ENCODE measurements around the gene MAD1L1. TPM values are rescaled to one million over a fixed set of nuclear protein-coding genes. Genes with fewer than 3 reads are reported as not detected.
A peak's percentile ranks its signal among the peaks of the same experiment; 100 is the strongest.

MAD1L1 gene
- total and polyA plus RNA-seq, 7 experiments from 2014 or later: 112 to 314 (median 136) TPM

GRCh38 chr7:1856161-1856887, 376.4 kb downstream of the MAD1L1 start:
- ChIA-PET CTCF (no interaction called here), POLR2A (no interaction called here)
- DNase-seq: no peak
- intact Hi-C loops (cut with micrococcal nuclease): no loop called here
- H3K36me3 Mint-ChIP-seq: peaks cover 0 to 10% (median 0%) of the 10 kb centered on the region in 5 donors
- Histone ChIP-seq H3K36me3 (ENCODE audit: control insufficient read depth in 2 of 3, insufficient read depth in 3 of 3, low read length in 3 of 3) (peaks cover 0 to 55% (median 7%) of the 10 kb centered on the region in 3 experiments), H3K4me1 (ENCODE audit: control insufficient read depth in 2 of 2, insufficient read depth in 2 of 2, low read length in 2 of 2) (peaks cover 0 to 6% of the 10 kb centered on the region in 2 donors), H3K4me3 (ENCODE audit: low read length) (no peak overlapping the region), H3K27me3 (ENCODE audit: control insufficient read depth in 2 of 2, insufficient read depth in 2 of 2, low read length in 2 of 2) (no peaks in the 10 kb centered on the region), H3K9me3 (ENCODE audit: control insufficient read depth in 2 of 3, low read length in 3 of 3) (no peaks in the 10 kb centered on the region), H3K27ac (ENCODE audit: low read depth, low read length) (no peak overlapping the region)
- ATAC-seq: no peak
- no peaks in the 10 kb centered on the region for H3K27me3 Mint-ChIP-seq
- H3K4me3 Mint-ChIP-seq: peak overlapping the region in 3 of 10 donors; percentile 15 to 56 (median 48)
- peaks cover 0 to 24% (median 18%) of the 10 kb centered on the region in 7 donors for H3K4me1 Mint-ChIP-seq
- peak overlapping the region in 2 of 9 donors; percentile 19 to 40 for H3K27ac Mint-ChIP-seq
- H3K9me3 Mint-ChIP-seq: no peaks in the 10 kb centered on the region

GRCh38 chr7:1855725-1856160, 377.0 kb downstream of the MAD1L1 start:
- CTCF ChIA-PET: no interaction called here
- Histone ChIP-seq H3K36me3 (ENCODE audit: control insufficient read depth in 2 of 3, insufficient read depth in 3 of 3, low read length in 3 of 3) (peaks cover 0 to 60% (median 7%) of the 10 kb centered on the region in 3 experiments), H3K27me3 (ENCODE audit: control insufficient read depth in 2 of 2, insufficient read depth in 2 of 2, low read length in 2 of 2) (no peaks in the 10 kb centered on the region), H3K4me1 (ENCODE audit: control insufficient read depth in 2 of 2, insufficient read depth in 2 of 2, low read length in 2 of 2) (peaks cover 0 to 6% of the 10 kb centered on the region in 2 donors), H3K9me3 (ENCODE audit: control insufficient read depth in 2 of 3, low read length in 3 of 3) (no peaks in the 10 kb centered on the region), H3K4me3 (ENCODE audit: low read length) (no peak overlapping the region), H3K27ac (ENCODE audit: low read depth, low read length) (no peak overlapping the region)
- DNase-seq (no peak), ATAC-seq (no peak)
- H3K27ac Mint-ChIP-seq: peak overlapping the region in 6 of 9 donors; percentile 22 to 77 (median 43)
- H3K4me3 Mint-ChIP-seq: peak overlapping the region in 5 of 10 donors; percentile 15 to 56 (median 40)
- H3K4me1 Mint-ChIP-seq: peaks cover 0 to 24% (median 18%) of the 10 kb centered on the region in 7 donors
- H3K9me3 Mint-ChIP-seq: no peaks in the 10 kb centered on the region
- POLR2A ChIA-PET: no interaction called here
- intact Hi-C loops (cut with micrococcal nuclease): no loop called here
- H3K27me3 Mint-ChIP-seq: no peaks in the 10 kb centered on the region
- H3K36me3 Mint-ChIP-seq: peaks cover 0 to 10% (median 0%) of the 10 kb centered on the region in 5 donors

GRCh38 chr7:1854866-1855724, 377.6 kb downstream of the MAD1L1 start:
- H3K9me3 ChIP-seq (ENCODE audit: control insufficient read depth in 2 of 3, low read length in 3 of 3): no peaks in the 10 kb centered on the region
- ChIA-PET POLR2A (no interaction called here), CTCF (no interaction called here)
- peaks cover 0 to 6% of the 10 kb centered on the region in 2 donors for H3K4me1 ChIP-seq (ENCODE audit: control insufficient read depth in 2 of 2, insufficient read depth in 2 of 2, low read length in 2 of 2)
- peaks cover 0 to 10% (median 0%) of the 10 kb centered on the region in 5 donors for H3K36me3 Mint-ChIP-seq
- H3K4me3 Mint-ChIP-seq: peak overlapping the region in 4 of 10 donors; percentile 15 to 58 (median 41)
- peak overlapping the region in 8 of 9 donors; percentile 32 to 77 (median 57) for H3K27ac Mint-ChIP-seq
- no peak overlapping the region for H3K27ac ChIP-seq (ENCODE audit: low read depth, low read length)
- ATAC-seq (no peak), DNase-seq (peak in 1 of 9 donors; percentile 7)
- H3K9me3 Mint-ChIP-seq: no peaks in the 10 kb centered on the region
- H3K36me3 ChIP-seq (ENCODE audit: control insufficient read depth in 2 of 3, insufficient read depth in 3 of 3, low read length in 3 of 3): peaks cover 0 to 62% (median 7%) of the 10 kb centered on the region in 3 experiments
- H3K27me3 ChIP-seq (ENCODE audit: control insufficient read depth in 2 of 2, insufficient read depth in 2 of 2, low read length in 2 of 2): no peaks in the 10 kb centered on the region
- intact Hi-C loops (cut with micrococcal nuclease): no loop called here
- H3K4me3 ChIP-seq (ENCODE audit: low read length): no peak overlapping the region
- H3K4me1 Mint-ChIP-seq: peaks cover 0 to 22% (median 18%) of the 10 kb centered on the region in 7 donors
- no peaks in the 10 kb centered on the region for H3K27me3 Mint-ChIP-seq

GRCh38 chr7:1853986-1854865, 378.5 kb downstream of the MAD1L1 start:
- DNase-seq (peak in 2 of 9 donors; percentile 5 to 14), ATAC-seq (peak; percentile 11)
- H3K27ac Mint-ChIP-seq: peak overlapping the region in 8 of 9 donors; percentile 23 to 84 (median 65)
- no peaks in the 10 kb centered on the region for H3K9me3 ChIP-seq (ENCODE audit: control insufficient read depth in 2 of 3, low read length in 3 of 3)
- H3K4me1 Mint-ChIP-seq: peaks cover 0 to 22% (median 18%) of the 10 kb centered on the region in 7 donors
- peaks cover 0 to 58% (median 7%) of the 10 kb centered on the region in 3 experiments for H3K36me3 ChIP-seq (ENCODE audit: control insufficient read depth in 2 of 3, insufficient read depth in 3 of 3, low read length in 3 of 3)
- intact Hi-C loops (cut with micrococcal nuclease): no loop called here
- H3K27me3 Mint-ChIP-seq: no peaks in the 10 kb centered on the region
- H3K4me3 Mint-ChIP-seq: peak overlapping the region in 2 of 10 donors; percentile 21 to 58
- ChIA-PET POLR2A (no interaction called here), CTCF (no interaction called here)
- no peak overlapping the region for H3K27ac ChIP-seq (ENCODE audit: low read depth, low read length)
- no peaks in the 10 kb centered on the region for H3K27me3 ChIP-seq (ENCODE audit: control insufficient read depth in 2 of 2, insufficient read depth in 2 of 2, low read length in 2 of 2)
- H3K9me3 Mint-ChIP-seq: no peaks in the 10 kb centered on the region
- peaks cover 0 to 10% (median 0%) of the 10 kb centered on the region in 5 donors for H3K36me3 Mint-ChIP-seq
- no peak overlapping the region for H3K4me3 ChIP-seq (ENCODE audit: low read length)
- peaks cover 0 to 6% of the 10 kb centered on the region in 2 donors for H3K4me1 ChIP-seq (ENCODE audit: control insufficient read depth in 2 of 2, insufficient read depth in 2 of 2, low read length in 2 of 2)

- no peaks in the 10 kb centered on the region for H3K9me3 ChIP-seq (ENCODE audit: control insufficient read depth in 2 of 3, low read length in 3 of 3)
- H3K4me1 ChIP-seq (ENCODE audit: control insufficient read depth in 2 of 2, insufficient read depth in 2 of 2, low read length in 2 of 2): peaks cover 0 to 6% of the 10 kb centered on the region in 2 donors
- H3K27ac Mint-ChIP-seq: peak overlapping the region in 3 of 9 donors; percentile 9 to 59 (median 12)
- peak overlapping the region in 1 of 10 donors; percentile 17 for H3K4me3 Mint-ChIP-seq
- no peaks in the 10 kb centered on the region for H3K27me3 ChIP-seq (ENCODE audit: control insufficient read depth in 2 of 2, insufficient read depth in 2 of 2, low read length in 2 of 2)
- H3K27me3 Mint-ChIP-seq: no peaks in the 10 kb centered on the region
- ATAC-seq: no peak
- ChIA-PET CTCF (no interaction called here), POLR2A (no interaction called here)
- DNase-seq: peak in 1 of 9 donors; percentile 6
- no peaks in the 10 kb centered on the region for H3K9me3 Mint-ChIP-seq
- intact Hi-C loops (cut with micrococcal nuclease): no loop called here
- peaks cover 0 to 10% (median 3%) of the 10 kb centered on the region in 5 donors for H3K36me3 Mint-ChIP-seq
- peaks cover 0 to 59% (median 7%) of the 10 kb centered on the region in 3 experiments for H3K36me3 ChIP-seq (ENCODE audit: control insufficient read depth in 2 of 3, insufficient read depth in 3 of 3, low read length in 3 of 3)
- H3K4me1 Mint-ChIP-seq: peaks cover 0 to 22% (median 18%) of the 10 kb centered on the region in 7 donors
- no peak overlapping the region for H3K27ac ChIP-seq (ENCODE audit: low read depth, low read length)
- H3K4me3 ChIP-seq (ENCODE audit: low read length): no peak overlapping the region
Measured at GRCh38 chr7:1853431-1853985, 379.2 kb downstream of the MAD1L1 start.
